ENCODE data around the gene IGSF8. TPM values are rescaled to one million over a fixed set of nuclear protein-coding genes. Genes with fewer than 3 reads are reported as not detected.

The IGSF8 gene
- total and polyA plus RNA-seq, 8 donors, result 27.5 to 38.3 (median 31.7) TPM

GRCh38 chr1:160064164-160064563 lies 34.3 kb downstream of the IGSF8 start:
- no peak for ATAC-seq
- DNase-seq, result no peak
- no peak overlapping the region for H3K27ac ChIP-seq
- no peaks in the 10 kb centered on the region for H3K4me1 ChIP-seq
- H3K4me3 ChIP-seq, result no peak overlapping the region
- intact Hi-C loops (cut with DNase I), result no loop called here
- H3K9me3 ChIP-seq, result no peaks in the 10 kb centered on the region
- peaks cover 0 to 28% of the 10 kb centered on the region in 2 donors for H3K27me3 ChIP-seq
- H3K36me3 ChIP-seq, result no peaks in the 10 kb centered on the region
- TF ChIP-seq CTCF (IDR thresholded peaks at IDR 0.05), result no peak

- Histone ChIP-seq H3K36me3 (no peaks in the 10 kb centered on the region), H3K27ac (no peak overlapping the region), H3K4me1 (no peaks in the 10 kb centered on the region), H3K9me3 (no peaks in the 10 kb centered on the region), H3K4me3 (no peak overlapping the region), H3K27me3 (peaks cover 0 to 19% of the 10 kb centered on the region in 2 donors)
- no peak for TF ChIP-seq CTCF (IDR thresholded peaks at IDR 0.05)
- intact Hi-C loops (cut with DNase I), result no loop called here
- DNase-seq (no peak), ATAC-seq (no peak)
These were observed 35.2 kb downstream of the IGSF8 start for GRCh38 chr1:160063176-160063575.

GRCh38 chr1:160062230-160062532 lies 36.2 kb downstream of the IGSF8 start:
- Histone ChIP-seq H3K36me3 (no peaks in the 10 kb centered on the region), H3K27ac (no peak overlapping the region), H3K4me3 (no peak overlapping the region), H3K27me3 (peaks cover 0 to 19% of the 10 kb centered on the region in 2 donors), H3K9me3 (no peaks in the 10 kb centered on the region), H3K4me1 (no peaks in the 10 kb centered on the region)
- intact Hi-C loops (cut with DNase I), result no loop called here
- ATAC-seq (no peak), DNase-seq (no peak)
- TF ChIP-seq CTCF (IDR thresholded peaks at IDR 0.05), result no peak

GRCh38 chr1:160061369-160062229 lies 36.8 kb downstream of the IGSF8 start:
- no peak for TF ChIP-seq CTCF (IDR thresholded peaks at IDR 0.05)
- H3K4me3 ChIP-seq, result no peak overlapping the region
- DNase-seq (no peak), ATAC-seq (peak; percentile 60)
- H3K36me3 ChIP-seq, result no peaks in the 10 kb centered on the region
- no peaks in the 10 kb centered on the region for H3K9me3 ChIP-seq
- H3K27ac ChIP-seq, result no peak overlapping the region
- intact Hi-C loops (cut with DNase I), result no loop called here
- no peaks in the 10 kb centered on the region for H3K4me1 ChIP-seq
- peaks cover 0 to 19% of the 10 kb centered on the region in 2 donors for H3K27me3 ChIP-seq

- DNase-seq, result no peak
- peak; percentile 21 for ATAC-seq
- intact Hi-C loops (cut with DNase I), result no loop called here
- Histone ChIP-seq H3K9me3 (no peaks in the 10 kb centered on the region), H3K27ac (no peak overlapping the region), H3K4me3 (no peak overlapping the region), H3K27me3 (peaks cover 0 to 44% of the 10 kb centered on the region in 2 donors), H3K4me1 (no peaks in the 10 kb centered on the region), H3K36me3 (no peaks in the 10 kb centered on the region)
- no peak for TF ChIP-seq CTCF (IDR thresholded peaks at IDR 0.05)
These were observed 40.3 kb downstream of the IGSF8 start for GRCh38 chr1:160058087-160058486.

All from left lung (tissue), 10 donors.